Activated CD4-positive, CD25-positive, alpha-beta regulatory T cell (primary cell): ENCODE data around the gene SYTL1.
"Not testable (repeated sequence)": the region's sequence is repeated elsewhere in the genome, so short reads cannot be mapped to it uniquely, and the experiment has no call there.

Experiments
- DNase-seq, 4 experiments: peaks; one replicate each; lab custom pipeline; 2025; lab: John Stamatoyannopoulos, UW

SYTL1 gene

DNA sequence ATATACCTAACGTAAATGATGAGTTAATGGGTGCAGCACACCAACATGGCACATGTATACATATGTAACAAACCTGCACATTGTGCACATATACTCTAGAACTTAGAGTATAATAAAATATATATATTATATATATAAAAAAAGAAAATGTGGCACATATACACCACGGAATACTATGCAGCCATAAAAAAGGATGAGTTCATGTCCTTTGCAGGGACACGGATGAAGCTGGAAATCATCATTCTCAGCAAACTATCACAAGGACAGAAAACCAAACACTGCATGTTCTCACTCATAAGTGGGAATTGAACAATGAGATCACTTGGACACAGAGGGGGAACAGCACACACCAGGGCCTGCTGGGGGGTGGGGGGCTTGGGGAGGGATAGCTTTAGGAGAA lies 43.0 kb downstream of the SYTL1 start:
- not testable (repeated sequence) for DNase-seq

DNA sequence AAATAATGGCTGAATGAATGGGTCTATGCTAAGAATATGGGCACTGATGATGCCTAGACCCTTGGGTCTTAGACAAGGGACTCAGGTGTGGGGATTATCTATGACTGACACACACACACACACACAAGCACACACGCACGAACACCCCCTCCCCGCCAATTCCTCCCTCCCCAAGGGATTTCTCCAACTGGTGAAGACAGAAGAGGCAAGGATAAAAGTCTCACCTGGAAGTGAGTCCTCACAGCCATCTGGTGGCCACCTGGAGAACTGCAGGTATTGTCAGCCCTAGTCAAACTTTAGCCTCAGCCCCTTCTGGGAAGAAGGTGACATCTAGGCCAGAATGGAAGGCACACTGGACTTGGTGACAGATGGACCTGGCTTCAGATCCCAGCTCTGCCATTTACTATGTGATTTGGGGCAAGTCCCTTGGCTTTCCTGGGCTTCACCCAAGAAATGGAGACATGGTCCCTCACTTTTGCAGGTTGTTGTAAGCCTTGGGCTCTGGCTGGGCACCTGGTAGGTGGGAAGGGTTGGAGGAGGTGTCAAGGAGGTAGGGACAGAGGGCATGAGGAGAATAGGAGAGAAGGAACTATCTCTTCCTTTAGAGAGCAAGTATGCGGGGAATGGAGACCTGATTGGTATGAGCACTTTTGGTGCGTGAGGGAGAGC lies 46.6 kb downstream of the SYTL1 start:
- DNase-seq, result peak; percentile 43 to 74 (median 48)

GRCh38 chr1:27391511-27392095 lies 49.8 kb downstream of the SYTL1 start:
- DNase-seq, result no peak

DNA sequence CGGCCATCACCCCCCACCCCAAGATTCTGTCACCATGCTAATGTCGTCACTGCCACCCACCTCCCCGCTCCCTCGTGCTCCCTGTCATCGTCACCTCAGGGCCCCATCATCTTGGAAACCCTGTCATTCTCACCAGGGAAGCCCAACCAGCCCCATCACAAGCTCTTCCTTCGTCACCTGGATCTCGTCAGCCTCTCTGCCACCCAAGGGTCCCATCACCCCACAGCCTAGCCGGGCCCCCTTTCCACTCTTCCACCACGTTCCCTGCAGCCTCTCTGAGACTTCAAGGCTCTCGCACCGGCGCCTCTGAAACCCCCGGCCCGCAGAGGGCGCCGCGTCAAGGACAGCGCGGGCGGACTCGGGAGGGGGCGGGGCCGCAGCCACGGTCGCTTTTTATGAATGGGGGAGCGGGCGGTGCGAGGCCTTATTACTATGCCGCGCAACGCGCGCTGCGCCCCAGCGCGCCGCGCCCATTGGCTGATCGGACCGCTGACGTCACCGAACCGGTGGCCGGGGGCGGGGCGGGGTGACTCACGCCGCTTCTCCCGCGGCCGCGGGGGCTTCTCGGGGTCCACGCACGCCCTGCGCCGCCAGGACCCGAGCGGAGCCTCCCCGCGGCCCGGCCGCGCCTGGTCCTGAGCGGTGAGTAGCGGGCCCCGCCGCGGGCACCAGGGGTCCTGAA lies 50.4 kb downstream of the SYTL1 start, which contains the start of gene GPR3:
Gene GPR3 (plus strand): TSS at position 527 of the 682 bp plus-strand sequence. CDS start 1,177 bp downstream, outside the sequence.
- DNase-seq, result peak; percentile 83 to 89 (median 88)

DNA sequence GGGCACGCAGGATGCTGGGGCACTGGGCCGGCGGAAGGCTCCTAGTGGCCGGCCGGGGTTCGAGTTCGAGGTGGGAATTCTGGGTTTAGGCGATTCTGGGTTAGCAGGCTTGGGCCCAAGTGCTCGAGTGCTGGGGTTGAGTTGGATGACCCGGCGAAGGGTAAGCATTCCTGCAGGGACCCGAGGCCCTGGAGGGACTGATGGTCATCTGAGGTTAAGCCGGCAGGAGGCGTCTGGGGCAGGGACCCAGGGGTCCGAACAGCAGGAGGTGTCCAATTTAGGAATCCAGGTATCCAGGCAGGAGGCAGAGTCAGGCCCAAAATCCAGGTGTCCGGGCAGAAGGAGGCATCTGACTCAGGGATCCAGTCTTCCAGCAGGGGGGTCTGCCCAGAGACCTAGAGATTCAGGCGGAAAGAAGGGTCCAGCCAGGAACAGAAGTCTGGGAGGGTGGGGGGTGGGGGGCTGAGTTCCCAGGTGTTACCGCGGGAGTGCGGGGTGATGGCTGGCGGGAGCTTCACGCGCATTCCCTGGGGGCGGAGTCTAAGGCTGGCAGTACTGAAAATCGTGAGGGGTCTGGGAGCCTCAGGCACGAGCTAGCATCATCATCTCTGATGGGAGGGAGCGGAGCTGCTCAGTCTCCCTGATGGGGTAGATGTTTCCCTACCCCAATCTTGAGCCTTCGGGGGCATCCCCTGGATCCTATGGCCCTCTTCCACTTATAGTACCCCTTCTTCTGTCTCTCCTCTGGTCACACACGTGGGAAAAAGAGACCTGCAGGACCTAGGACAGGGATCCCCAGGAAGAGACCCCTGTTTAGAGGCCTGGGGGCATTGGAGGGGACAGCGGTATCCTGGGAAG lies 51.2 kb downstream of the SYTL1 start:
- no peak for DNase-seq

DNA sequence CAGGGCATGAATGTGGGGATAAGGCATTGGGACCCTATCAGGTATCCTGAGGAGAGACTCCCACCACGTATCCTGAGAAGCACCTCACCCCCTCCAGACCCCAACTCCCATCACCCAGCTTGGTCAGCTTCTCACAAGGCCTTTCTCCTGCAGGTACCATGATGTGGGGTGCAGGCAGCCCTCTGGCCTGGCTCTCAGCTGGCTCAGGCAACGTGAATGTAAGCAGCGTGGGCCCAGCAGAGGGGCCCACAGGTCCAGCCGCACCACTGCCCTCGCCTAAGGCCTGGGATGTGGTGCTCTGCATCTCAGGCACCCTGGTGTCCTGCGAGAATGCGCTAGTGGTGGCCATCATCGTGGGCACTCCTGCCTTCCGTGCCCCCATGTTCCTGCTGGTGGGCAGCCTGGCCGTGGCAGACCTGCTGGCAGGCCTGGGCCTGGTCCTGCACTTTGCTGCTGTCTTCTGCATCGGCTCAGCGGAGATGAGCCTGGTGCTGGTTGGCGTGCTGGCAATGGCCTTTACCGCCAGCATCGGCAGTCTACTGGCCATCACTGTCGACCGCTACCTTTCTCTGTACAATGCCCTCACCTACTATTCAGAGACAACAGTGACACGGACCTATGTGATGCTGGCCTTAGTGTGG lies 51.9 kb downstream of the SYTL1 start:
- no peak for DNase-seq

DNA sequence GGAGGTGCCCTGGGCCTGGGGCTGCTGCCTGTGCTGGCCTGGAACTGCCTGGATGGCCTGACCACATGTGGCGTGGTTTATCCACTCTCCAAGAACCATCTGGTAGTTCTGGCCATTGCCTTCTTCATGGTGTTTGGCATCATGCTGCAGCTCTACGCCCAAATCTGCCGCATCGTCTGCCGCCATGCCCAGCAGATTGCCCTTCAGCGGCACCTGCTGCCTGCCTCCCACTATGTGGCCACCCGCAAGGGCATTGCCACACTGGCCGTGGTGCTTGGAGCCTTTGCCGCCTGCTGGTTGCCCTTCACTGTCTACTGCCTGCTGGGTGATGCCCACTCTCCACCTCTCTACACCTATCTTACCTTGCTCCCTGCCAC lies 52.4 kb downstream of the SYTL1 start:
- DNase-seq, result no peak

GRCh38 chr1:27394925-27395324 lies 53.1 kb downstream of the SYTL1 start:
- no peak for DNase-seq

DNA sequence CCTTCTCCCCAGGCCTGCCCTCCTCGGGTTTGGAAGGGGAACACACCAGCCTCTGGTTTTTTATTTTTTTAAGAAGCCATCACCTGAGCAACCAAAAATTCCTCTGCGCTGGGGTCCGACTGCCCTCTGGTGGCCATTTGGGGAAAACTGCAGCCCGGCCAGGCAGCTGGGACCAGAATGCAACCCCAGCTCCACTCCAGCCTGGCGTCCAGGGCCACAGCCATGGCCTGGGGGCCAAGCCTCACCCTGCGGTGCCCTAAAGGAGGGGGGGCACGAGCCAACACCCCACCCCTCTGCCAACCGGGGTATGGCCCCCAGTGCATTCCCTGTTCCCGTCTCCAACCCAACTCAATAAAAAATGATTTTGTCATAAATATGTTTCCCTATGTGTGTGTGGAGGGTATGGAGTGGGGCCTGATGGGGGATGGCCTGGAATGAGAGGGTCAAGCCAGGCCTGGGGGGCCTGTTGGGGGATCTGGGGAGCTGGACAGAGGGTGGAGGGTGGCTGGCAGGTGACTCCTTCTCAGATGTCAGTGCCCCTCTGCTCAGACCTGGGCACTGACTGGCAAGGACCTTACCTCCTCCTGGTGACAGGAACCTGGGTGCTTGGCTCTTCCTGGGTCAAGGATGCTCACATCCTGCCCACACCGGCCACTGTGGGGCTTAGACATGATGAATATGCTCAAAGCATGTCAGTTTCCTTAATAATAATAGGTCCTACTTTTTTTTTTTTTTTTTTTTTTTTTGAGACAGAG lies 53.8 kb downstream of the SYTL1 start:
- DNase-seq, result peak; percentile 41 to 64 (median 48)

- DNase-seq, result no peak
These were observed 55.3 kb downstream of the SYTL1 start for GRCh38 chr1:27397110-27397509.

GRCh38 chr1:27397749-27398148 lies 55.9 kb downstream of the SYTL1 start:
- DNase-seq, result no peak

DNA sequence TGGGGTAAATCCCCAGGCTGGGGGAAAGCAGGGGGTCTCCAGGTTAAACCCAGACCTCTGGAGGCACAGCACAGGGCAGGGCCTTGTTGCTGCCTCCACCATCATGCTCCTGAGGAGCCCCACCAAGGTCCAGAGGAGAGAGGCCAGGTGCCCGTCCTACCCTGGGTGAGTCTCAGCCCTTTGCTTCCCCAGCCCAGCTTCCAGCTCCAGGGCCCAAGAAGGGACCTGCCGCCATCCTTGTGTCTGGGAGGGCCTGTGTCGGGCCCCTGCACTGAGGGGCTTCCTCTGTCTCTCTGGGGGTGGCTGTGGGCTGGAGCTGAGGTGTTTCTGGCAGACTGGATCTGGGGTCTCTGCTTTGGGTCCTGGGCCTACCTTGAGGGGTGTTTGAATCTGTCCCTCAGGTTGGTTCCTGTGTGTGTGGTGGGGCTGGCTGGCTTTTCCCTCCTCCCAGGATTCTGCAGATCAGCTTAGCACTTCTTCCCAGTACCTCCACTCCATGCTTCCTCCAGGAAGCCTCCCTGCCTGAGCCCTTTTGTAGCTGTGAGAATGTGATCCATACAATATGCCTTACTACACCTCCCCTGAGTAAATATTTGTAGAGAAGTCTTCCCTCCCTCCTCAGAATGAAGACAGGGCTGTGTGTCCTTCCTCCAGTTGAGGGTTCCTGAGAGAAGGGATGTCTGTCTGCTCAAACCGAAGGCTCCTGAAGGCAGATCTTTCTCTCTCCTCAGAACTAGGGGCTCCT lies 56.8 kb downstream of the SYTL1 start:
- DNase-seq, result no peak

- no peak for DNase-seq
These were observed 57.6 kb downstream of the SYTL1 start for GRCh38 chr1:27399251-27400025.

DNA sequence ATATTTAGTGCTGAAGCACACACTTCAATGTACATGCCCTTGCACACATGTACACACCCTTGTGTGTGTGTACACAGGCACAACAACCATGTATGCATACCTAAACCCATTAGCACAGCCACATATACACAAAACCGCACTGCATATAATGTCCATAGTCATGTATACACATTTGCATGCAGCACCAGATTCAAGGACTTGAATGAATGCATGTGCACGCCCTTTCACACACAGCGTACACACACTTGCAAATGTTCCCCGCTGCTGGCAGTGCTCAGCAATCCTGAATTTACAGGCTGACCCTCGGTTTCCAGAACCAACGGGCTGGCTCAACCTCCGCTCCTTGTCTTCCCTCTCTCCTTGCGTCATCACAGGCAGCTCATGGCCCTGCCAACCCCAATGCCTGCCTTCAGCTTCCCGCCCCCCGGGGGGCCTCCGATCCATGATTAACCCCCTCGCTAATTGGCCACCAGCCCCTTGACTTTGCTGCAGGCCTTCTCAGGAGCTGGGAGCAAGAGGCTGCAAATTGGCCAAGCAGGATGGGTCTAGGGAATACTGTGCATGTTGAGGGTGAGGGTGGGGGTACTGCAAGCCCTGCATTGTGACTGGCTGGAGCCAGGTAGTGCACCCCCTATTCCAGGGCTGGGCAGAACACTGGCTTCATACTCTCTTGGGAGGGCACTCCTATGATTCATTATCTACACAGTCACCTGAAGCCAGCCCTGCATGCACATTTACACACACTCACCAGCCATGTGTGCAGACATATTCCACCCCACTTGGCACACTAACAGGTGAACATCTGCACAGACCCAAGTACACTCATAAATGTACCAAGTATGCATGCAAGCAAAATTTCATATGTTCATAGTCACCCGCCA lies 58.5 kb downstream of the SYTL1 start:
- no peak for DNase-seq

- DNase-seq, result no peak
These were observed 59.1 kb downstream of the SYTL1 start for GRCh38 chr1:27400963-27401341.

DNA sequence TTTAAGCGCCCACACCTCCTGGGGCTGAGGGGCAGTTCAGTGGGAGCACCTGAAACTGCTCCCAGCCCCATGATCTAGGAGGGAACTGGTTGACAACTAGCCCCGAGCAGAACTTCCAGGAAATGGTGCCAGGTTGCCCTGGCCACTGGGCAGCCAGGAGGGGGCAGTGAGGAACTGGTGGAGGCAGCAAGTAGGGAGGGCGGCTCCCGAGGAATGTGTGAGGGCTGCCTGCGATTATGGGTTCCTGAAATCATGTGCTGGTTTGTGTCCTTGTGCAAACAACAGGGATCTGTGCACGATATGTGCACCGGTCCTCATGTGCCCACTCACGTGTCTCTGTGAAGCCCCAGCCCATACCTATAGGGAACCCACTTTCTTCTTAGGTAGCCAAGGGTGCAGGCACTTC lies 60.5 kb downstream of the SYTL1 start:
- no peak for DNase-seq

DNA sequence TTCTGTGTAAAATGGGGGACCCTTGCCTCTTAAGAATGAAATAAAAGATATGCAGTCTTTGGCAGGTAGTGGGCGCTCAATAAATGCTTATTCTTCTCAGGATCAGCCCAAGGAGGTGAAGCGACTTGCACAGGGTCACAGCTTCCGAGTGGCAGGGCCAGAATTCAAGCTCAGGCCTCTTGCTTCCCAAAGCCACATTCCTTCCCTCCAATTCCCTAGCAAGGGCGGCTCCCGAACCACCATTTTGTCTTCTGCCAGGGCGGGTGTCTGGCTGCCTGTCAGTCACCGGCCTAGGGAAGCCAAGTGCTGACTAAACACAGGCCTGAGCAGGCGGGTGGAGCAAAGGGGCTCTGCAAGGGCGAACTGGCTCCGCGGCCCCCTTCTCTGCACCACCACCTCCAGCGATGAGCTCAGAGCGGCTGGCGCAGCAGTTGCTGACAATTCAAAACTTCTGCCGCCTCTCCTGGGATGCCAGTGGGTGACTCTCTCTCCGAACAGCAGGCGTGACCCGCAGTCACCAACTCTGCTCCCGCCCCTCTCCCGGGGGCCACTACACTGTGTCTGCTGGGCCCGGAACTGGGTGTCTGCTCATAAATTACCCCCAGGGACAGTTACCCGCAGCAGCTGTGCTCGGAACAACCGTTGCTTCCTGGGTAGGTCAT lies 61.4 kb downstream of the SYTL1 start:
- DNase-seq, result no peak
